Lung (tissue), 12 donors: ENCODE results near the gene DPH1. TPM values are rescaled to one million over a fixed set of nuclear protein-coding genes. Genes with fewer than 3 reads are reported as not detected.

Experiments
- ATAC-seq: fragments of 200-7000 bp; cut with Tn5 transposase; one replicate; pipeline ENCODE4 v1.9.1; 2020; ENCODE audit warnings: moderate number of reproducible peaks; ENCODE audit not compliant: insufficient read depth, low FRiP score
- DNase-seq, 3 donors: peaks; one replicate each; pipeline ENCODE4 v3.0.0-alpha.2; 2013 to 2017
- H3K27ac ChIP-seq, 2 donors: one replicate each; pipeline ENCODE4 v1.5.1; 2013; ENCODE audit warnings: mild to moderate bottlenecking in 2 of 2, moderate library complexity in 2 of 2, control low read depth in 1 of 2, inconsistent platforms in 1 of 2, low read depth in 1 of 2, low read length in 1 of 2
- H3K27me3 ChIP-seq, 3 donors: one replicate each; pipeline ENCODE4 v1.5.1; 2013; ENCODE audit warnings: low read length in 2 of 3; ENCODE audit not compliant: control insufficient read depth in 3 of 3, insufficient read depth in 3 of 3
- H3K36me3 ChIP-seq, 4 donors: one replicate each; pipeline ENCODE4 v1.5.1; 2013; ENCODE audit warnings: low read length in 4 of 4, mild to moderate bottlenecking in 1 of 4, moderate library complexity in 1 of 4; ENCODE audit not compliant: control insufficient read depth in 4 of 4, insufficient read depth in 4 of 4
- H3K4me1 ChIP-seq, 5 donors: one replicate each; pipeline ENCODE4 v1.5.1; 2013; ENCODE audit warnings: low read length in 5 of 5, mild to moderate bottlenecking in 2 of 5, moderate library complexity in 1 of 5; ENCODE audit not compliant: control insufficient read depth in 5 of 5, insufficient read depth in 5 of 5
- H3K4me3 ChIP-seq: one replicate; pipeline ENCODE4 v1.5.1; 2013; ENCODE audit warnings: mild to moderate bottlenecking, control low read depth, moderate library complexity
- H3K9ac ChIP-seq, 2 donors: one replicate each; pipeline ENCODE4 v1.5.1; 2013; ENCODE audit warnings: low read length in 2 of 2, control low read depth in 1 of 2; ENCODE audit not compliant: insufficient read depth in 1 of 2
- H3K9me3 ChIP-seq, 4 donors: one replicate each; pipeline ENCODE4 v1.5.1; 2013; ENCODE audit warnings: low read length in 3 of 4, mild to moderate bottlenecking in 1 of 4, moderate library complexity in 1 of 4; ENCODE audit not compliant: control insufficient read depth in 4 of 4, insufficient read depth in 3 of 4
- CTCF ChIP-seq: IDR thresholded peaks from 2 replicates; pipeline ENCODE4 v1.5.1; 2012; ENCODE audit warnings: mild to moderate bottlenecking; ENCODE audit errors: control extremely low read depth, extremely low read depth
- WGBS, 2 donors: extraction: QIAGEN DNeasy Blood & Tissue Kit; methylation state at CpG; one replicate each; pipeline ENCODE4 v1.1.7; 2013; 5-methylcytosine and 5-hydroxymethylcytosine counted together
- polyA plus RNA-seq, 2 donors: library from polyadenylated mRNA; stranded (reverse); fragments of 200-250 nt; gene quantifications; one replicate each; pipeline ENCODE4 v1.2.1, GENCODE V29; 2013
- total RNA-seq, 2 donors: library from RNA; depleted of rRNA in 1 of 2; stranded (reverse); fragments of >200 nt in 1 of 2; gene quantifications; one replicate each; pipeline ENCODE4 v1.2.1, GENCODE V29; 2014 to 2021
- donor health status: control.
- donor health status: control.
- donor health status: Bipolar disorder and iron deficiency.
- donor health status: healthy.
- donor health status: DM: yes; HTN: yes; CAD: no.

Gene DPH1
- total and polyA plus RNA-seq, 4 donors = 21.1 to 37.8 (median 27.2) TPM

GRCh38 chr17:2082003-2082781 lies 52.2 kb downstream of the DPH1 start:
- Histone ChIP-seq H3K9me3 (no peaks in the 10 kb centered on the region), H3K27ac (peak overlapping the region in 1 of 2 donors; percentile 26), H3K27me3 (no peaks in the 10 kb centered on the region), H3K9ac (peak overlapping the region in 1 of 2 donors; percentile 82), H3K4me1 (peaks cover 20 to 68% (median 39%) of the 10 kb centered on the region in 5 donors), H3K36me3 (peaks cover 0 to 23% (median 15%) of the 10 kb centered on the region in 4 donors), H3K4me3 (no peak overlapping the region)
- WGBS, 2 donors = 76 to 81% methylated on average over 9 of the region's 9 CpGs
- peak; percentile 82 to 90 (median 87) for DNase-seq
- TF ChIP-seq CTCF = no peak
- ATAC-seq = no peak

GRCh38 chr17:2083613-2084035 lies 53.7 kb downstream of the DPH1 start:
- Histone ChIP-seq H3K4me1 (peaks cover 23 to 74% (median 48%) of the 10 kb centered on the region in 5 donors), H3K9ac (peak overlapping the region in 1 of 2 donors; percentile 82), H3K27me3 (no peaks in the 10 kb centered on the region), H3K4me3 (no peak overlapping the region), H3K9me3 (no peaks in the 10 kb centered on the region), H3K27ac (peak overlapping the region; percentile 83 to 90), H3K36me3 (peaks cover 0 to 14% (median 10%) of the 10 kb centered on the region in 4 donors)
- TF ChIP-seq CTCF = no peak
- WGBS, 2 donors = 7 to 15% methylated on average over 7 of the region's 7 CpGs
- ATAC-seq (peak; percentile 57), DNase-seq (peak; percentile 19 to 62 (median 38))

GRCh38 chr17:2084036-2084765 lies 54.2 kb downstream of the DPH1 start:
- no peaks in the 10 kb centered on the region for H3K9me3 ChIP-seq
- 46 to 65% methylated on average over 8 of the region's 8 CpGs for WGBS, 2 donors
- TF ChIP-seq CTCF = no peak
- no peak overlapping the region for H3K4me3 ChIP-seq
- H3K27ac ChIP-seq = peak overlapping the region; percentile 83 to 90
- no peaks in the 10 kb centered on the region for H3K27me3 ChIP-seq
- DNase-seq (peak; percentile 42 to 67 (median 42)), ATAC-seq (no peak)
- H3K4me1 ChIP-seq = peaks cover 23 to 80% (median 54%) of the 10 kb centered on the region in 5 donors
- peak overlapping the region in 1 of 2 donors; percentile 82 for H3K9ac ChIP-seq
- H3K36me3 ChIP-seq = peaks cover 0 to 14% (median 9%) of the 10 kb centered on the region in 4 donors
